B cell (primary cell): ENCODE data around the gene MCRS1. TPM values are rescaled to one million over a fixed set of nuclear protein-coding genes. Genes with fewer than 3 reads are reported as not detected.

Experiments used
- ATAC-seq: fragments of 200-7000 bp; cut with Tn5 transposase; one replicate; pipeline ENCODE4 v1.10.0; 2021; ENCODE audit warnings: low read depth, mild to moderate bottlenecking, moderate number of reproducible peaks, moderate library complexity
- CTCF ChIA-PET: fragments of 350-600 bp; sonication (Branson Sonifier 250); formaldehyde crosslinking; loops from one replicate; lab custom pipeline; 2021; ENCODE audit warnings: antibody characterized with exemption, inconsistent platforms; lab: Charles Lee
- POLR2A ChIA-PET: fragments of 350-600 bp; sonication (Branson Sonifier 250); formaldehyde crosslinking; loops from one replicate; lab custom pipeline; 2021; ENCODE audit warnings: antibody characterized with exemption; lab: Charles Lee
- DNase-seq: peaks from one replicate; pipeline ENCODE4 v3.0.0; 2013
- H2AFZ ChIP-seq: 2 replicates; pipeline ENCODE4 v1.6.1; 2012; ENCODE audit warnings: mild to moderate bottlenecking, low read depth, low read length; ENCODE audit not compliant: insufficient read depth, poor library complexity, severe bottlenecking
- H3K27ac ChIP-seq, 2 donors: 1 replicate in 1 of 2; 2 replicates in 1 of 2; pipeline ENCODE4 v1.5.1; 2012 to 2013; ENCODE audit warnings: low read length in 2 of 2, mild to moderate bottlenecking in 2 of 2, moderate library complexity in 1 of 2
- H3K27me3 ChIP-seq, 4 experiments: fragments of 200-600 bp in 1 of 4; sonication (generic) in 1 of 4; replicated peaks in 1 of 4; 1 replicate in 2 of 4; 2 replicates in 2 of 4; pipeline versions ENCODE4 v1.6.1 to v1.7.0; 2013 to 2016; ENCODE audit warnings: low read length in 3 of 4, mild to moderate bottlenecking in 2 of 4, mixed read lengths in 1 of 4, moderate library complexity in 1 of 4; ENCODE audit not compliant: insufficient read depth in 4 of 4, control insufficient read depth in 3 of 4; ENCODE audit errors: control extremely low read depth in 1 of 4
- H3K36me3 ChIP-seq, 2 experiments: replicated peaks in 1 of 2; 1 replicate in 1 of 2; 2 replicates in 1 of 2; pipeline versions ENCODE4 v1.6.1 to v1.7.1; 2013; ENCODE audit warnings: low read length in 1 of 2; ENCODE audit not compliant: insufficient read depth in 2 of 2, control insufficient read depth in 1 of 2; ENCODE audit errors: control extremely low read depth in 1 of 2, extremely low read depth in 1 of 2
- H3K4me1 ChIP-seq, 2 donors: fragments of 200-600 bp in 1 of 2; sonication (generic) in 1 of 2; 1 replicate in 1 of 2; 2 replicates in 1 of 2; pipeline versions ENCODE4 v1.5.1 to v1.6.1; 2013 to 2017; ENCODE audit warnings: low read length in 2 of 2; ENCODE audit not compliant: control insufficient read depth in 2 of 2, insufficient read depth in 2 of 2
- H3K4me2 ChIP-seq: replicated peaks from 2 replicates; pipeline ENCODE3; 2012; ENCODE audit warnings: mild to moderate bottlenecking, low read depth, low read length; ENCODE audit not compliant: poor library complexity, severe bottlenecking
- H3K4me3 ChIP-seq, 5 experiments: fragments of 200-600 bp in 1 of 5; sonication (generic) in 1 of 5; 1 replicate in 3 of 5; 2 replicates in 2 of 5; pipeline versions ENCODE4 v1.5.1 to v1.7.0; 2011 to 2016; ENCODE audit warnings: low read length in 4 of 5, mild to moderate bottlenecking in 4 of 5, low read depth in 2 of 5, control low read depth in 1 of 5, moderate library complexity in 1 of 5; ENCODE audit not compliant: insufficient read depth in 1 of 5; ENCODE audit errors: control extremely low read depth in 1 of 5, extremely low read depth in 1 of 5
- H3K79me2 ChIP-seq: fragments of 200-600 bp; sonication (generic); one replicate; pipeline ENCODE4 v1.6.0; 2016; ENCODE audit warnings: low read length; ENCODE audit not compliant: control insufficient read depth, insufficient read depth
- H3K9ac ChIP-seq: fragments of 200-600 bp; sonication (generic); 2 replicates; pipeline ENCODE4 v1.6.1; 2017; ENCODE audit warnings: mild to moderate bottlenecking, low read length, moderate library complexity
- H3K9me3 ChIP-seq, 3 donors: one replicate each; pipeline versions ENCODE4 v1.6.1 to v1.7.1; 2013; ENCODE audit warnings: low read length in 2 of 3; ENCODE audit not compliant: control insufficient read depth in 2 of 3, insufficient read depth in 1 of 3; ENCODE audit errors: control extremely low read depth in 1 of 3
- H4K20me1 ChIP-seq: 2 replicates; pipeline ENCODE4 v1.6.0; 2012; ENCODE audit warnings: mild to moderate bottlenecking, low read length; ENCODE audit not compliant: insufficient read depth, control insufficient read depth, poor library complexity, severe bottlenecking
- H3K27ac Mint-ChIP-seq: one replicate; pipeline ENCODE4 v1.8.0; 2021; ENCODE audit warnings: mixed read lengths
- H3K27me3 Mint-ChIP-seq: one replicate; pipeline ENCODE4 v1.8.0; 2021; ENCODE audit warnings: mixed read lengths
- H3K4me1 Mint-ChIP-seq: one replicate; pipeline ENCODE4 v1.8.0; 2021; ENCODE audit warnings: mixed read lengths
- H3K4me3 Mint-ChIP-seq: one replicate; pipeline ENCODE4 v1.8.0; 2021; ENCODE audit warnings: mixed read lengths
- H3K9me3 Mint-ChIP-seq: one replicate; pipeline ENCODE4 v1.8.0; 2022; ENCODE audit warnings: mixed read lengths; ENCODE audit not compliant: insufficient read depth
- CTCF ChIP-seq: fragments of 200-600 bp; IDR thresholded peaks from one replicate; pipeline ENCODE4 v1.8.0; 2022; ENCODE audit warnings: antibody characterized with exemption, mild to moderate bottlenecking
- WGBS: methylation state at CpG from one replicate; pipeline ENCODE4 v1.1.5; 2013; ENCODE audit warnings: missing lambda C conversion rate; ENCODE audit not compliant: insufficient coverage; 5-methylcytosine and 5-hydroxymethylcytosine counted together
- intact Hi-C: fragments of 100-400 bp; cut with micrococcal nuclease; formaldehyde crosslinking; loops from one replicate; pipeline ENCODE4 v1.10.0; 2022
- polyA plus RNA-seq: library from polyadenylated mRNA; depleted of rRNA; stranded (reverse); fragments of >200 nt; gene quantifications from 2 replicates; pipeline ENCODE4 v1.2.3, GENCODE V29; 2012
- total RNA-seq, 2 donors: library from RNA; stranded (reverse); fragments of 120-200 nt in 1 of 2; gene quantifications; 1 replicate in 1 of 2; 2 replicates in 1 of 2; pipeline versions ENCODE4 v1.2.3 to v1.2.4, GENCODE V29; 2013 to 2022

Gene MCRS1
- total and polyA plus RNA-seq, 2 donors (not counting 1 experiment from before 2014, with no cell fraction given) = 81.1 to 107 TPM

GRCh38 chr12:49549735-49550692 is 17.9 kb downstream of the MCRS1 start:
- Mint-ChIP-seq H3K9me3 (no peaks in the 10 kb centered on the region), H3K4me3 (peak overlapping the region; percentile 87), H3K27ac (no peak overlapping the region), H3K27me3 (peaks cover 27% of the 10 kb centered on the region), H3K4me1 (peaks cover 8% of the 10 kb centered on the region)
- no peaks in the 10 kb centered on the region for H4K20me1 ChIP-seq
- peak overlapping the region in 1 of 5 experiments; percentile 49 for H3K4me3 ChIP-seq
- H3K4me1 ChIP-seq = peaks cover 13 to 15% of the 10 kb centered on the region in 2 donors
- H3K9ac ChIP-seq = no peak overlapping the region
- peaks cover 0 to 43% (median 14%) of the 10 kb centered on the region in 4 experiments for H3K27me3 ChIP-seq
- DNase-seq (peak; percentile 9), ATAC-seq (no peak)
- no peak overlapping the region for H2AFZ ChIP-seq
- no peaks in the 10 kb centered on the region for H3K36me3 ChIP-seq
- intact Hi-C loops = loop anchor here (5.0 kb wide), 1 partner anchor 157 kb away; the partner anchor contains the start of gene FMNL3
- POLR2A ChIA-PET = no interaction called here
- H3K9me3 ChIP-seq = no peaks in the 10 kb centered on the region
- 89% methylated on average over 21 of the region's 28 CpGs for WGBS
- no peaks in the 10 kb centered on the region for H3K79me2 ChIP-seq
- no peak for TF ChIP-seq CTCF
- H3K4me2 ChIP-seq = peak overlapping the region; percentile 85
- H3K27ac ChIP-seq = no peak overlapping the region
- CTCF ChIA-PET = interaction anchor here (0.6 to 5.4 kb wide), 7 partner anchors 31 to 708 kb away, joined by 3 to 38 read pairs (median 3); no protein-coding TSS in a partner anchor
